A549 (cell line): ENCODE data around the gene PRR7.

ENCODE experiments used
- BHLHE40 ChIP-seq: IDR thresholded peaks from 2 replicates; pipeline ENCODE4 v1.6.1; 2012; ENCODE audit warnings: low read depth, low read length, inconsistent platforms
- CEBPB ChIP-seq, 2 experiments: fragments of >200 bp in 1 of 2; sonication (Bioruptor Twin) in 1 of 2; formaldehyde crosslinking in 1 of 2; IDR thresholded peaks; 2 replicates each; pipeline ENCODE4 v1.6.1; 2012 to 2016
- MAZ ChIP-seq: fragments of 150-350 bp; IDR thresholded peaks from 2 replicates; pipeline ENCODE4 v1.6.1; 2014; ENCODE audit warnings: antibody characterized with exemption, low read depth, low read length, borderline replicate concordance
- MYC ChIP-seq: IDR thresholded peaks from 2 replicates; pipeline ENCODE4 v1.6.1; 2012; ENCODE audit warnings: mild to moderate bottlenecking, inconsistent platforms, low read length, improper control_type of control experiment, borderline replicate concordance
- PBX3 ChIP-seq: IDR thresholded peaks from 2 replicates; pipeline ENCODE4 v1.6.1; 2012
- PHF8 ChIP-seq: fragments of 200-600 bp; sonication (generic); IDR thresholded peaks from 2 replicates; pipeline ENCODE4 v1.6.1; 2016; ENCODE audit warnings: low read depth, mild to moderate bottlenecking, antibody characterized with exemption, moderate library complexity, borderline replicate concordance
- RCOR1 ChIP-seq: fragments of 150-350 bp; IDR thresholded peaks from 2 replicates; pipeline ENCODE4 v1.6.1; 2014; ENCODE audit warnings: antibody characterized with exemption, low read length, low read depth
- RFX5 ChIP-seq: fragments of 450-650 bp; IDR thresholded peaks from 2 replicates; pipeline ENCODE4 v1.7.1; 2014; ENCODE audit warnings: antibody characterized with exemption, mild to moderate bottlenecking, moderate library complexity
- TFCP2L1 ChIP-seq: fragments of 250-450 bp; sonication (Bioruptor Pico); IDR thresholded peaks from 2 replicates; pipeline ENCODE4 v1.5.0; 2021; ENCODE audit warnings: mild to moderate bottlenecking
- TP53 ChIP-seq: fragments of 250-450 bp; sonication (Bioruptor Pico); IDR thresholded peaks from 2 replicates; pipeline ENCODE4 v1.5.0; 2021; ENCODE audit warnings: mild to moderate bottlenecking, moderate library complexity
- USF2 ChIP-seq: fragments of 450-650 bp; IDR thresholded peaks from 2 replicates; pipeline ENCODE4 v1.6.1; 2014; ENCODE audit warnings: antibody characterized with exemption
- ZC3H11A ChIP-seq: fragments of 450-650 bp; IDR thresholded peaks from 2 replicates; pipeline ENCODE4 v1.6.1; 2014; ENCODE audit warnings: antibody characterized with exemption, mild to moderate bottlenecking
- ZSCAN20 ChIP-seq: fragments of 250-450 bp; sonication (Bioruptor Pico); IDR thresholded peaks from 2 replicates; pipeline ENCODE4 v1.8.0; 2022; ENCODE audit warnings: mild to moderate bottlenecking, moderate library complexity
- TF ChIP-seq, protein P1 (sequence below): fragments of >200 bp; sonication (Bioruptor Twin); formaldehyde crosslinking; IDR thresholded peaks from 3 replicates; pipeline ENCODE4 v1.5.1; 2016

DNA sequence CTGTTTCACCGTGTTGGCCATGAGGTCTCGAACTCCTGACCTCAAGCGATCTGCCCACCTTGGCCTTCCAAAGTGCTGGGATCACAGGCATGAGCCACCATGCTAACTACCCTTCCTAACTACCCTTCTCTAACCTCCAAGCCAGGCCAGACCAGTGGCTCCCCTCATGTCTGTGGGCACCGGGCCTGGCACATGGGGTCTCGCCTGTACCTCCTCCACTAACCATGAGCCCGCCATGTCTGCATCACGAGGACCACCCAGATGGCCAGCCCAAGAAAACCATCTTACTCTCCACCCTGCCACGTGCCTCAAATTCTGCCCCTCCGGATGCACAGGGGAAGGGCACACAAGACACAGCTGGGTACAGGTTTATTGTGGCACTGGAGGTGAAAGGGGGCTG lies 36.4 kb downstream of the PRR7 start:
- TF ChIP-seq ZSCAN20 (CRISPR knock-in tag), result no peak
- TF ChIP-seq, protein P1, sequence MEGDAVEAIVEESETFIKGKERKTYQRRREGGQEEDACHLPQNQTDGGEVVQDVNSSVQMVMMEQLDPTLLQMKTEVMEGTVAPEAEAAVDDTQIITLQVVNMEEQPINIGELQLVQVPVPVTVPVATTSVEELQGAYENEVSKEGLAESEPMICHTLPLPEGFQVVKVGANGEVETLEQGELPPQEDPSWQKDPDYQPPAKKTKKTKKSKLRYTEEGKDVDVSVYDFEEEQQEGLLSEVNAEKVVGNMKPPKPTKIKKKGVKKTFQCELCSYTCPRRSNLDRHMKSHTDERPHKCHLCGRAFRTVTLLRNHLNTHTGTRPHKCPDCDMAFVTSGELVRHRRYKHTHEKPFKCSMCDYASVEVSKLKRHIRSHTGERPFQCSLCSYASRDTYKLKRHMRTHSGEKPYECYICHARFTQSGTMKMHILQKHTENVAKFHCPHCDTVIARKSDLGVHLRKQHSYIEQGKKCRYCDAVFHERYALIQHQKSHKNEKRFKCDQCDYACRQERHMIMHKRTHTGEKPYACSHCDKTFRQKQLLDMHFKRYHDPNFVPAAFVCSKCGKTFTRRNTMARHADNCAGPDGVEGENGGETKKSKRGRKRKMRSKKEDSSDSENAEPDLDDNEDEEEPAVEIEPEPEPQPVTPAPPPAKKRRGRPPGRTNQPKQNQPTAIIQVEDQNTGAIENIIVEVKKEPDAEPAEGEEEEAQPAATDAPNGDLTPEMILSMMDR, result no peak
- no peak for TF ChIP-seq TP53 (CRISPR knock-in tag)
- no peak for TF ChIP-seq TFCP2L1 (CRISPR knock-in tag)
- no peak for TF ChIP-seq PHF8
- TF ChIP-seq MAZ, result no peak
- TF ChIP-seq RFX5, result no peak
- no peak for TF ChIP-seq PBX3
- TF ChIP-seq BHLHE40, result no peak
- TF ChIP-seq MYC, result no peak
- no peak for TF ChIP-seq ZC3H11A
- no peak for TF ChIP-seq USF2
- TF ChIP-seq CEBPB (IDR thresholded peaks at IDR 0.05), result no peak
- no peak for TF ChIP-seq RCOR1
